GM12875 (cell line): Measurements from ENCODE around the gene ENO4.

Experiments used
- H3K4me3 ChIP-seq: one replicate; pipeline ENCODE4 v1.5.1; 2011; ENCODE audit warnings: low read depth, low read length, control low read depth
- TF ChIP-seq, protein P1 (sequence below): IDR thresholded peaks from 2 replicates; pipeline ENCODE4 v1.5.1; 2011; ENCODE audit warnings: low read depth, mild to moderate bottlenecking, control low read depth, inconsistent platforms, low read length, moderate library complexity, borderline replicate concordance; ENCODE audit not compliant: insufficient read depth

Gene ENO4

DNA sequence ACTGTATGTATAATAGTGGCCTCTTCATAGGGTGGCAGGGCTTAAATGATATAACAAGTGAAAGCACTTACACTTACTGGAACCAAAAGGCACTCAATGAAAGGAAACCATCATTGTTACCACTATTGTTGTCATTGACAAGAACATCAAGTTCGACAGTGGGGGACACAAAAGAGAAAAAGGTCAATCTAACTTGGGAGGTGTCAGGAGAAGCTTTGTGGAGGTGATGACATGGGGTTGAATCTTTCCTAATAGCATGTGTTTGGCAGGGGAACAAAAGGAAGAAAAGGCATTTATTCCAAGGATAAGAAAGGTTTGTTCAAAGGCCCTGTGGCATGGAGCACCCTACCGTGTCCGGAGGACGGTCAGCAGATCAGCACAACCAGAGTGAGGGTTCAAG is 18.2 kb upstream of the ENO4 start:
- TF ChIP-seq, protein P1, sequence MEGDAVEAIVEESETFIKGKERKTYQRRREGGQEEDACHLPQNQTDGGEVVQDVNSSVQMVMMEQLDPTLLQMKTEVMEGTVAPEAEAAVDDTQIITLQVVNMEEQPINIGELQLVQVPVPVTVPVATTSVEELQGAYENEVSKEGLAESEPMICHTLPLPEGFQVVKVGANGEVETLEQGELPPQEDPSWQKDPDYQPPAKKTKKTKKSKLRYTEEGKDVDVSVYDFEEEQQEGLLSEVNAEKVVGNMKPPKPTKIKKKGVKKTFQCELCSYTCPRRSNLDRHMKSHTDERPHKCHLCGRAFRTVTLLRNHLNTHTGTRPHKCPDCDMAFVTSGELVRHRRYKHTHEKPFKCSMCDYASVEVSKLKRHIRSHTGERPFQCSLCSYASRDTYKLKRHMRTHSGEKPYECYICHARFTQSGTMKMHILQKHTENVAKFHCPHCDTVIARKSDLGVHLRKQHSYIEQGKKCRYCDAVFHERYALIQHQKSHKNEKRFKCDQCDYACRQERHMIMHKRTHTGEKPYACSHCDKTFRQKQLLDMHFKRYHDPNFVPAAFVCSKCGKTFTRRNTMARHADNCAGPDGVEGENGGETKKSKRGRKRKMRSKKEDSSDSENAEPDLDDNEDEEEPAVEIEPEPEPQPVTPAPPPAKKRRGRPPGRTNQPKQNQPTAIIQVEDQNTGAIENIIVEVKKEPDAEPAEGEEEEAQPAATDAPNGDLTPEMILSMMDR, result no peak
- no peak overlapping the region for H3K4me3 ChIP-seq

DNA sequence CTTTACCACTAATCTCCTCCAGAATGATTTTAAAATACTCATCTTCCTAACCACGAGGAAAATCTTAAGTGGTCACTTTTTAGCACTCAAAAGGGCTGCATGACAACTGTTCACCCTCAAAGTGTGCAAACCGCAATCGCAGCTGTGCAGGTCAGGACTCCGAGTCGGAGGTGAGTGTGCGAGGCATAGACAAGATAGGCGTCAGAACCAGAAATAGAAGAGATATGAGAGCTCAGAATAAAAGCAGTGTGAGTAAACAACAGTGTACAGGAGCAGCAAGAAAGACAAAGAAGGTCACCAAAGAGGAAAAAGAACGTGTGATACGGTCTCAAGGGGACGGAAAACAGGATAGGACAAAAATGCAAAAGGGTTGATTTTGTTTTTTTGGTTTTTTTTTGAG is 17.5 kb upstream of the ENO4 start:
- no peak overlapping the region for H3K4me3 ChIP-seq
- TF ChIP-seq, protein P1, result no peak

DNA sequence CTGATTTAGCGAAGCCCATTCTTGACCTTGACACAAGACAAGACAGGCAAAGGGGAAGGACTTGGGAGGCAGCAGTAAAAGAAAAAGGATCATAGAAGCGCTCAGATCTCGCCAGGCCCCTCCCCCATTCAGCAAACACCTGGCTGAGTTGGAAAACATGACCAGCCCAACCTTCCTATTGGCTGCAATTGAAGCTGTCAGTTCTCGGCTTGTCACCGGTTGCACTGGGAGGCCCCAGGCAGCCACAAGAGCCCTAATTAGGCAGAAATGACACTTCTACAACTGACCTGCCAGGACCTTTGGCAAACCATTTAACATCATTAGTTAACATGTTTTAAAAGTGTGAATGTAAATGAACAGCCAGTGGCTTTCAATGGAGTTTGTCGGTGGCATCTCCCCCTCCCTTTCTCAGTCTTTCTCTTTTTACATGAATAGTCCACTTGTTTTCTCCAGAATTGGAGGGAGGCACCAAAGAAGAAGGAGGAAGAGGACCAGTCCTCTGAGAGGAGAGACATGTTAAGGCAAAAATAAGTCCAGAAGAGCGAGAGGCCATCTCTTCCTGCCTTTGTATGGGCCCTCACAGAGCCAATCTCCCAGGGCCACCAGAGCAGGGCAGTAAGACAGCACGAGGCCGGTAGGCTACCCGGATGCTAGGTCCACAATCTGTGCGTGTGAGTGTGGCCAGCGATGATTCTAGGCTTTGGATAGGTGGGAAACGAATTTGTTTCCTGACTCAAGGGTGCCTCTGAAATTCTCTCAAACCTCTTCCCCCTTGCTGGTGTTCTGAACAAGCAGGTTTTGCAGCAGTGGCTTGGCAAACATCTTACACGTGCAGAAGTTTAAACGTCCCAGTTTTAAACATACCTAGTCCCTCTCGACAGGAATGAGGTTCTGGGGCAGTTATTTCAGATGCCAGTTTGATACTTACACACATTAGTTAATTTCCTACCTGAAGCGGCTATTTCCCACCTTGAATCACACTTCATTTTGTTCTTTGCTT is 15.0 kb upstream of the ENO4 start:
- H3K4me3 ChIP-seq, result no peak overlapping the region
- TF ChIP-seq, protein P1, result no peak

DNA sequence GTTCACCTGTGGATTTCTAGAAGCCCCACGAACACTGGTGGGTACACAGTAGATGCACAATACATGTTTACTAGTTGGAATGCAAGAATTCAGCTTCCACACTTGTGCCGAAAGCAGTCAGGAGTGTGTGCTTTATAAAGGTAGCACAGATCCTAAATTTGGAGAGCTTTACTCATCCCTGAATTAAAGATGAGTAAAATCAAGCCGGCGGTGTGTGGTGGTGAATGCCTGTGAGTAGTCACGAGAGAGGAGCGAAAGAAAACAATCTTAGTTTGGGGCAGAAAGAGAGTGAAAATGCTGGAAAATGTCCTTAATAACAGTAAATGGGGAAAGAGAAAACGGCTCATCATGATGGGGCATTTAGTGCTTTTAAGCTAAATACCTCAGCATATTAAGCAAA is 13.6 kb upstream of the ENO4 start:
- H3K4me3 ChIP-seq, result no peak overlapping the region
- TF ChIP-seq, protein P1, result no peak

DNA sequence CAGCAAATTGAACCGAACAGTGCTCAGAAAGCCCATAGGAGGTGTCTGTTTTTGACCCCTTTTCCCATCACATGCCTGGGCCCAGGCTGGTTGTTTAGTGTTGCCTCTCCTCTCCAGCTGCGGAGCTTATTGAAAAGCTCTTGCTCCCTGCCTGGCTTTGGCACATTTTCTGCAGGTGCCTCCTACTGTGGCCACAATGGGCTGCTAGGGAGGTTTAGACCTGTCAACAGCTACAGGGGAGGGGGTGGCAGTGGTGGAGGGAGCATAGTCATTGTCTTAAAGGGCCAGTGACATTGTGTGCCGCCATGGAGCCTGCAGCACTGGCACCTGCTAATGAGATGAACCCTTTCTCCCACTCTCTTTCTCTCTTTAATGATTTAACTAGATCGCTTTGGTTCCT is 13.2 kb upstream of the ENO4 start:
- TF ChIP-seq, protein P1, result no peak
- no peak overlapping the region for H3K4me3 ChIP-seq

DNA sequence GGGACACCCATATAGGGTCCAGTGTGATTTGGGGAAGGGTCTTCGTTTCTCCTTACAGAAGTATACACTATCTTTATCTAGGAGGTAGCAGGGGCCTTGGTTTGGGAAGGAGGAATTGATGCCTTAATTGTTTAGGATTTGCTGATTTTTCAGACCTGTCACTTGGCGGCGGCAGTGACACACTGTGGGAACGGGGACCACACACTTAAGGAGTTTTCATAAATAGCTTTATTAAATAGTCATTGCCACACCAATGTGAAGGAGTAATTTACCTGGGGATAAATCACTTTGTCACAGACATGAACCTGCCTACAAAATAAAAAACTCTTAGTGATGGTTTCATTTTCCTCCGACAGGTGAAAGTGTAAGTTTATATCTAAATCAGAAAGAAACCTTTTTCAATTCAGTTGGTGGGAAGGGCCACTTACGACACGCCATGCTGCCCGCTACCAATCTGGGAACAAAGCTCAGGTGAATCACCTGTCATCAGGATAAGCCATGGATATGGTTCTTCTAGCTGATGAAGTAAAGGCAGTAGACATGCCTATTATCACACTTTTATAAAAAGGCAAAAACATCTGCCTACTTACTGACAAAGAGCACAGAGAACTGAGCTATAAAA is 12.3 kb upstream of the ENO4 start:
- TF ChIP-seq, protein P1, result no peak
- no peak overlapping the region for H3K4me3 ChIP-seq
